ENCODE measurements around the gene DPH3.

- TF ChIP-seq CTCF (IDR thresholded peaks at IDR 0.05): no peak
- TF ChIP-seq POLR2A (IDR thresholded peaks at IDR 0.05): no peak
Measured at GRCh38 chr3:16236856-16237393, 27.8 kb downstream of the DPH3 start.
